ENCODE measurements around the gene TMPRSS12. TPM values are rescaled to one million over a fixed set of nuclear protein-coding genes. Genes with fewer than 3 reads are reported as not detected.
"Not testable (repeated sequence)": the region's sequence is repeated elsewhere in the genome, so short reads cannot be mapped to it uniquely, and the experiment has no call there.

Gene TMPRSS12
- total RNA-seq, 6 experiments from 2014 or later: not detected

DNA sequence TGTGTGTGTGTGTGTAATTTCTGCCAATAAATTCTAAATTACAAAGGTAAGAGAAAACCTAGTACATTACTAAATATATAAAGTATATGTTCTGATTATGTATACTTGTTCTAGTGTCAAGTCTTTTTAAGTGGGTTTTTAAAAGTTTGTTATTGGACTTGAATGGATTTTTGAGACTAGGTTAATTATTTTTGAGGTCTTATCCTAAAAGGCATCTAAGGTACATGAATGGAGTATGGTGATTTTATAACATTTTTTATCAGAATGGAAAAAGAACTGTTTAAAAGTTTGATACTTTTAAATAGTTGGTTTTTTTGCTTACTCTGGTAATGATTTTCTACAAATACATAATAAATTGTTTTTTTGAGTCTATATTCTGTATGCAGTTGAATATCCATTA is 22.5 kb upstream of the TMPRSS12 start:
- Histone ChIP-seq H3K27ac (no peak overlapping the region), H3K27me3 (no peaks in the 10 kb centered on the region), H3K36me3 (peaks cover 0 to 22% (median 11%) of the 10 kb centered on the region in 4 donors), H3K9me3 (no peaks in the 10 kb centered on the region), H3K4me1 (peaks cover 0 to 14% (median 0%) of the 10 kb centered on the region in 4 donors), H3K4me3 (no peak overlapping the region)
- no peak for ATAC-seq
- intact Hi-C loops (cut with DNase I): loop anchor here in 1 of 2 donors (10.0 kb wide), 1 partner anchor 165 kb away; no protein-coding TSS in a partner anchor
- no peak for DNase-seq
- no peak for TF ChIP-seq POLR2A (IDR thresholded peaks at IDR 0.05)

DNA sequence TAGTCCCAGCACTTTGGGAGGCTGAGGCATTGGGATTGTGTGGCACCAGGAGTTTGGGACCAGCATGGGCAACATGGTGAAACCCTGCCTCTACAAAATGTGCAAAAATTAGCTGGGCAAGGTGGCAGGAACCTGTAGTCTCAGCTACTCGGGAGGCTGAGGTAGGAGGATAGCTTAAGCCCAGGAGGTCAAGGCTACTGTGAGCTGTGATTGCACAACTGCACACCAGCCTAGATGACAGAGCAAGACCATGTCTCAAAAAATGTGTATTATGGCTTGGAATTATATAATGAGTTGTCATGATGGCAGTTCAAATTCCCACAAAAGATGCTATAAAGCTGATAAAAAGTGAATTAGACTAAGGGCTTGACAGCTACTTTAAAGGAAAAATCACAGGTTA is 20.6 kb upstream of the TMPRSS12 start:
- WGBS (ENCODE audit: insufficient coverage, low coverage, low lambda C conversion rate, missing lambda C conversion rate): no CpG with 5 or more reads among the region's 1 CpG
- no peaks in the 10 kb centered on the region for H3K9me3 ChIP-seq
- TF ChIP-seq POLR2A (IDR thresholded peaks at IDR 0.05): no peak
- TF ChIP-seq, protein P1, sequence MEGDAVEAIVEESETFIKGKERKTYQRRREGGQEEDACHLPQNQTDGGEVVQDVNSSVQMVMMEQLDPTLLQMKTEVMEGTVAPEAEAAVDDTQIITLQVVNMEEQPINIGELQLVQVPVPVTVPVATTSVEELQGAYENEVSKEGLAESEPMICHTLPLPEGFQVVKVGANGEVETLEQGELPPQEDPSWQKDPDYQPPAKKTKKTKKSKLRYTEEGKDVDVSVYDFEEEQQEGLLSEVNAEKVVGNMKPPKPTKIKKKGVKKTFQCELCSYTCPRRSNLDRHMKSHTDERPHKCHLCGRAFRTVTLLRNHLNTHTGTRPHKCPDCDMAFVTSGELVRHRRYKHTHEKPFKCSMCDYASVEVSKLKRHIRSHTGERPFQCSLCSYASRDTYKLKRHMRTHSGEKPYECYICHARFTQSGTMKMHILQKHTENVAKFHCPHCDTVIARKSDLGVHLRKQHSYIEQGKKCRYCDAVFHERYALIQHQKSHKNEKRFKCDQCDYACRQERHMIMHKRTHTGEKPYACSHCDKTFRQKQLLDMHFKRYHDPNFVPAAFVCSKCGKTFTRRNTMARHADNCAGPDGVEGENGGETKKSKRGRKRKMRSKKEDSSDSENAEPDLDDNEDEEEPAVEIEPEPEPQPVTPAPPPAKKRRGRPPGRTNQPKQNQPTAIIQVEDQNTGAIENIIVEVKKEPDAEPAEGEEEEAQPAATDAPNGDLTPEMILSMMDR (IDR thresholded peaks at IDR 0.05): no peak

DNA sequence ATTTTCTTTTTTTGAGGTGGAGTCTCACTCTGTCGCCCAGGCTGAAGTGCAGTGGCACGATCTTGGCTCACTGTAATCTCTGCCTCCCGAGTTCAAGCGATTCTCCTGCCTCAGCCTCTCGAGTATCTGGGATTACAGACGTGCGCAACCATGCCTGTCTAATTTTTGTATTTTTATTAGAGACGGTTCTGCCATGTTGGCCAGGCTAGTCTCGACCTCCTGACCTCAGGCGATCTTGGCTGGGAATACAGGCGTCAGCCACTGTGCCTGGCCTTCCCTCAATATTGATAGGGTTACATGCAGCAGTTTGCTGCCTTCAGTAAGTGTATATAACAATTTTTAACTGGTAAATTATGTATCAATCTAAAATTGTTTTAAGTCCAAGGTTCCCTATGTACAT is 19.0 kb upstream of the TMPRSS12 start:
- not testable (repeated sequence) for H3K27me3 ChIP-seq, H3K36me3 ChIP-seq, ATAC-seq, H3K9me3 ChIP-seq, H3K4me3 ChIP-seq, DNase-seq
- Histone ChIP-seq H3K4me1 (peaks cover 0 to 21% (median 2%) of the 10 kb centered on the region in 4 donors), H3K27ac (peak overlapping the region in 1 of 3 donors; percentile 76)
- WGBS (ENCODE audit: insufficient coverage, low coverage, low lambda C conversion rate, missing lambda C conversion rate): 80% methylated on average over 11 of the region's 11 CpGs
- intact Hi-C loops (cut with DNase I): loop anchor here in 1 of 2 donors (10.0 kb wide), 1 partner anchor 161 kb away; no protein-coding TSS in a partner anchor

More for the DNA sequence above, 20.6 kb upstream of the TMPRSS12 start:
- ATAC-seq (no peak), DNase-seq (no peak)
- H3K36me3 ChIP-seq: peaks cover 0 to 12% (median 2%) of the 10 kb centered on the region in 4 donors
- H3K27ac ChIP-seq: no peak overlapping the region
- intact Hi-C loops (cut with DNase I): loop anchor here in 1 of 2 donors (10.0 kb wide), 1 partner anchor 163 kb away; no protein-coding TSS in a partner anchor
- H3K27me3 ChIP-seq: no peaks in the 10 kb centered on the region
- H3K4me1 ChIP-seq: peaks cover 0 to 21% (median 2%) of the 10 kb centered on the region in 4 donors
- H3K4me3 ChIP-seq: no peak overlapping the region

DNA sequence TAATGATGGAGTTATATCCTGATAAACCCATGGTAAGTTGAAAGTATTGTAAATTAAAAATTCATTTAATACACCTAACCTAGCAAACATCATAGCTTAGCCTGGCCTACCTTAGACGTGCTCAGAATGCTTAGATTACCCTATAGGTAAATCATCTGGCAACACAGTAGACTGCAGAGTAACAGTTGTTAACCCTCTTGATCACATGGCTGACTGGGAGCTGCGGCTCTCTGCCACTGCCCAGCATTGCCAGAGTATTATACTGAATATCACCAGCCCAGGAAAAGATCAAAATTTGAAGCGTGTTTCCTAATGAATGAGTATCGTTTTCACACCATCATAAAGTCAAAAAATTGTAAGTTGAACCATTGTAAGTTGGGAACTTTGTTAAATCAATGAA is 17.8 kb upstream of the TMPRSS12 start:
- ATAC-seq: peak; percentile 61 to 70 (median 66)
- no peaks in the 10 kb centered on the region for H3K27me3 ChIP-seq
- TF ChIP-seq, protein P1 (IDR thresholded peaks at IDR 0.05): no peak
- TF ChIP-seq POLR2A (IDR thresholded peaks at IDR 0.05): no peak
- H3K9me3 ChIP-seq: no peaks in the 10 kb centered on the region
- intact Hi-C loops (cut with DNase I): loop anchor here in 1 of 2 donors (10.0 kb wide), 1 partner anchor 160 kb away; no protein-coding TSS in a partner anchor
- no peak overlapping the region for H3K4me3 ChIP-seq
- peaks cover 0 to 21% (median 2%) of the 10 kb centered on the region in 4 donors for H3K4me1 ChIP-seq
- H3K27ac ChIP-seq: peak overlapping the region in 2 of 3 donors; percentile 70 to 76
- H3K36me3 ChIP-seq: peaks cover 0 to 3% (median under 1%) of the 10 kb centered on the region in 4 donors
- no peak for DNase-seq
- WGBS (ENCODE audit: insufficient coverage, low coverage, low lambda C conversion rate, missing lambda C conversion rate): 7% methylated on average over 3 of the region's 4 CpGs

DNA sequence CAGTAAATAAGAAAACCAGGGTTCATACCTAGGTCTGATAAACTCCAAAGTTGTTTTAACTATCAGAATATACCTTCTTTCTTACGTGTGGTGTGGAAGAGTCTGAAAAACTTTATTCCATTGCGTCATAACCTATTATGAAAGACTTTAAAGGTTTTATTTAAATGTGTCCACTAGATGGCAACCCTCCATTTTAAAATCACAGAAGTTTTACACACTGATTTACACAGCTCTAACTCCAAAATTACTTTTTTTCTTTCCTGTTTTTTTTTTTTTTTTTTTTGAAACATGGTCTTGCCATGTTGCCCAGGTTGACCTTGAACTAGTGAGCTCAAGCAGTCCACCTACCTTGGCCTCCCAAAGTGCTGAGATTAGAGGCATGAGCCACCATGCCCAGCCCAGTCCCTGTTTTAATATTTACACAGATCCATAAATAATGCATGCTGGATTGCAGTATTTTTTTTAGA is 17.3 kb upstream of the TMPRSS12 start:
- DNase-seq: no peak
- ATAC-seq: peak; percentile 88 to 92 (median 88)
- intact Hi-C loops (cut with DNase I): loop anchor here in 1 of 2 donors (10.0 kb wide), 1 partner anchor 159 kb away; no protein-coding TSS in a partner anchor
- peak overlapping the region in 2 of 3 donors; percentile 70 to 76 for H3K27ac ChIP-seq
- no peak overlapping the region for H3K4me3 ChIP-seq
- no peaks in the 10 kb centered on the region for H3K9me3 ChIP-seq
- no peaks in the 10 kb centered on the region for H3K27me3 ChIP-seq
- peaks cover 0 to 21% (median 2%) of the 10 kb centered on the region in 4 donors for H3K4me1 ChIP-seq
- peaks cover 0 to 1% (median 0%) of the 10 kb centered on the region in 4 donors for H3K36me3 ChIP-seq
- WGBS (ENCODE audit: insufficient coverage, low coverage, low lambda C conversion rate, missing lambda C conversion rate): 0% methylated on average over 2 of the region's 2 CpGs
- TF ChIP-seq POLR2A (IDR thresholded peaks at IDR 0.05): no peak
- TF ChIP-seq, protein P1 (IDR thresholded peaks at IDR 0.05): peak; percentile 36 to 79 (median 56)
